Measurements from ENCODE around the gene BMAL1.

GRCh38 chr11:13278609-13279486 is 1.3 kb downstream of the BMAL1 start:
- no peak for TF ChIP-seq TAF1 (IDR thresholded peaks at IDR 0.05; ENCODE audit: borderline replicate concordance, low read depth, low read length)
- TF ChIP-seq POLR2A (IDR thresholded peaks at IDR 0.05; ENCODE audit: low read depth, low read length): no peak
